Cardiac septum (tissue), 1 donor: ENCODE results near the gene CCDC148. TPM values are rescaled to one million over a fixed set of nuclear protein-coding genes. Genes with fewer than 3 reads are reported as not detected.
A peak's percentile ranks its signal among the peaks of the same experiment; 100 is the strongest.

Experiments used
- DNase-seq: peaks from one replicate; pipeline ENCODE4 v3.0.0-alpha.2; 2020; ENCODE audit warnings: low spot score
- intact Hi-C: fragments of 100-400 bp; cut with DNase I; formaldehyde crosslinking; loops from one replicate; pipeline ENCODE4 v1.14.0; 2022
- long read RNA-seq: library from polyadenylated mRNA; unstranded; transcript quantifications from one replicate; pipeline ENCODE4 v2.0.0, GENCODE V29; 2021
- total RNA-seq: library from RNA; stranded (reverse); fragmentation: NEBNext Ultra II Directional; extraction: Animal tissue kit (Norgen Biotek cat#: 25700); gene quantifications from one replicate; pipeline ENCODE4 v1.2.1, GENCODE V29; 2021
- donor health status: DM: no; HTN: no; CAD: no.

Gene CCDC148
- total RNA-seq: 0.30 TPM
- long read RNA-seq, partial matches to known transcripts: 0 of 1 reads
- long read RNA-seq, other reads (novel, unspliced or antisense): 1 of 1 reads

DNA sequence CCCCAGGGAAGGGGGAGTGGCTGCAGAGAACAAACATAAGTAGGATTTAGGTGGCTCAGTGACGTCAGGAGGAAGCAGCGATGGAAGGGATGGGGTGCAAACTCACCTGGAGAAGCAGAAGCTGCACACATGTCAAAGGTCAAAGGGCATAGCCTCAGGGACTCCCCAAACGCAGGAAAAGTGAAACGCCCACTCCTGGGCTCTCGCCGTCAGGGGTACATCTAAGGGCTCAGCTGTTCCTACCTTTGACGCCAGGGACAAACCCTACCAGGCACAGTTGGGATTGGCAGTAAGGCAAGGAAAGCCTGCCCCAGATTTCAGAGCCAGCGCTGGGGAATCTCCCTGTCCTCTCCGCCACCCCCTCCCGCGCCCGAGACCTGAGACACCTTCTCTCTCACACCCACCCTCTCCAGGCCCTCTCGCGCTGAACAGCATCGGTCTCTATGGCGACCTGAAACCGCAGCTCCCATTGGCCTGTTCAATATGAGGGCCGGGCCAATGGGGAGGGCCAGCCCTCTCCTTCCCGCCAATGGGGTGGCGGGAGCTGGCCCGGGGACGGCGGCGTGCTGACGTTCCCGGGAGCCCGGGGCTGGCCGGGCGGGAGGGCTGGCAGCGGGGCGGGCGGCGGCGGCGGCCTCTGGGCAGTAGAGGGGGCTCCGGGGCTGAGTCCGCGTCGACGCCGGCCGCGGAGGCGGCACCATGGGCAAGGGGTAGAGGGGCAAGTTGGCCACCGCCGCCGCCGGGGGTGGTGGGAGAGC is at the start of gene CCDC148, which contains the start of gene PKP4:
TSS of gene CCDC148 (minus strand) at position 445 of the 758 bp plus-strand sequence. CDS start at position 131, 314 bp downstream.
TSS of gene PKP4 (plus strand) at position 644 of the 758 bp plus-strand sequence. CDS start 76,233 bp downstream, outside the sequence.
- intact Hi-C loops: loop anchor here (2.0 to 10.0 kb wide), 6 partner anchors 81 to 422 kb away; no protein-coding TSS in a partner anchor
- peak; percentile 95 for DNase-seq

DNA sequence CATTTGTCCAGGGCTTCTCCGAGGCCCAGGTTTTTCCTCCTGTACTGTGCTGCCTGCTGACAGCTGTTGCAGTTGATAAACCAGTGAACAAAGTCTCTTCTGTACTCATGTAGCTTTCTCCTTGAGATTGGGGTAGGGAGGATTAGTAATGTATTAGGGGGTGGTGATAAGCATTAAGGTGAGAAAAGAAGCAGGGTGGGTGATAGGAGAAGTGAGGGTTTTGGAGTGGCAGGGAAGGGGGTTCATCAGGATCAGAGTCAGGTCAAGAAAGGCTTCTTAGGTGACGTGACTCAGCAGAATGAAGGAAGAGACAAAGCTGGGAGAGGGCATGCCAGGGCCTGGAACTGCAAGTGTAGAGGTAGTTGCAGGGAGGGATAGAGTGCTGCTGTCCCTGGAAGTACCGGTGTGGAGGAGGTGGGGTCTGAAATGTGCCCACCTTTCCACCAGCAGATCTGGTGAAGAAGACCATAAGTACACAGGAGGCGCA is 48.9 kb upstream of the CCDC148 start:
- intact Hi-C loops: no loop called here
- no peak for DNase-seq

DNA sequence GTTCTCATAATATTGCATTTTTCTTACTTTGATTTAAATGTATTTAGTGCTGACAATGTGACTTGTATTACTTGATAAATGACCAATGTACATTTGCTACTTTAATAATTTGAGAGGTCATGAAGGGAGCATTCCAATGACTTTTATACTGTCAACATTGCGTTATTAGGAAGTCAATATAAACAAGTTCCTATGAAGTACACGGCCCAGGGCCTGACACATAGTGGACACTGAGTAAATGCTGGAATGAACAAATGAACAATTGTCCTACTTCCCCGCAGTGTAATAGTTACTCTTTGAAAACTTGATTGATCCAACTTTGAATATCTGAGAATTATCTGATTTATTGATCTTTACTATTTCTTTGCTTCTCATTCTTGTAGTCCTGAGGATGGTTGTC is 47.5 kb upstream of the CCDC148 start:
- DNase-seq: no peak
- intact Hi-C loops: no loop called here

DNA sequence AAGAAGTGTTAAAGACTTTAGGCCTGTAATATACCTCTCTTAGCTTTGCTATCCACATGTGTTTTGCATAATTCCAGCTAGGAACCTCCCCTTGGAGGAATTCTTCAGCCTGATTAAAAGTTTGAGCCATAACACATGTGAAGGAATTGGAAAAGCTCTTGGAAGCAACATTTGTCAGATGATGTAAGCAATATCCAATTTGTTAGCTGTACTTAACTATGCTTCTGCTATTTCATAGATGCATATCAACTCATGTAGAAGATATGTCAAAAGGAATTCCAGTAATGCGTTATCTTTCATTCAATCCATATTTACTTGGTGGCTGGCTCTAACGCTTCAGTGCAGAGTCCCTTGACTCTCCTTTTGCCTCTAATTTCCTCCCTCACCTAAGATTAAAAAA is 46.4 kb upstream of the CCDC148 start:
- intact Hi-C loops: no loop called here

DNA sequence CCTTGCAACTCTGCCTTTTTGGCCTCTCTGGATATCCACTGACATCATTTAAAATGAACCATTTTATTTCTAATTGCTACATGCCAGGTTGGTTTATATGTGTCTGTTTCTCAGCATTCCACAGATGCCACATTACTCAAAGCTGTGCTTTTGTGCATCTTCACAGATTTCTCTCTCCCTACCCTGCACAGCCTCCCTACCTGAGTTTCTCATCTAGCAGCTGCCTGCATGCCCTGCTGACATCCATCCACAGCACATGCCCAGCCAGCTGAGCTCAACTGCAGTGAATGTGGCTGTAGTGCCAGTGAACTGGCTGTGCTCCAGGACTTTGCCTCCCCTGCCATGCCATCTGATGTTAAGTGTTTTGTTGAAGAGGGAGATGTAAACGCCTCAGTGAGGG is 44.7 kb upstream of the CCDC148 start:
- DNase-seq: peak; percentile 81
- intact Hi-C loops: no loop called here

More for the DNA sequence above, 46.4 kb upstream of the CCDC148 start:
- no peak for DNase-seq

DNA sequence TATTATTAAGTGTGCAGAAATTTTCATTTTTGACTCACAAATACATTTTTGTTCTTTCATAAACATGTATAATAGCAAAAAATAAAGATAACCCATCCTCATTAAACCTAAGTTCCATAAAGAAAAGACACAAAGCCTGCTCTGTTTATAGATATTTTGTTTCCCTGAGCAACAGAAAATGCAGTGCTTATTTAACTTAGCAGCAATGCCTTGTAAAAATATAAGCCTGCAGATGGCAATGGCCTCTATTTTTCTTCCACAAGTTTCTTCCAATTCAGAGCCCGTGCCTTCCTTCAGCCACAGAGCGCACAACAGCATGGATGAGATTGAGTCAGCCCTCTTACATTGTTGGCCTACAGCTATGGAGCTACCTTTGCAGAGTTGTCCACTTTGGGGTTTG is 43.8 kb upstream of the CCDC148 start:
- no peak for DNase-seq
- intact Hi-C loops: no loop called here

DNA sequence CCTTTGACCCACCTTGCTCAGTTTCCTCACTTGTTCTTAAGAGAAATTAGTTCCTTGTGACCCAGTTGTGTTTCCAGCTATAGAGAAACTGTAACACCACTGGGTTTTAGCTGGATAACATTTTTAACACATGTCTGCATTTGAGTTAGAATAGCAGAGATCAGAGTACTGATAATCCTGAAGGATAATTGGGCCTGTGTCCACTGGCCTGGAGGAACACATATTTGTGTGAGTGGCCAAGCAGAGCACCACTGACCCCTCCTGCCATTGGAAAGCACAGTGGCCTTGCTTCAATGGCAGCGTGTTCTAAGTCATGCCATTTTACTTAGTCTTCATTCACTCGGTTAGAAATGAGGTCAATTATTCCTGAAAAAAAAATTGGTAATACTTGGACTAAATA is 42.8 kb upstream of the CCDC148 start:
- intact Hi-C loops: no loop called here
- no peak for DNase-seq

DNA sequence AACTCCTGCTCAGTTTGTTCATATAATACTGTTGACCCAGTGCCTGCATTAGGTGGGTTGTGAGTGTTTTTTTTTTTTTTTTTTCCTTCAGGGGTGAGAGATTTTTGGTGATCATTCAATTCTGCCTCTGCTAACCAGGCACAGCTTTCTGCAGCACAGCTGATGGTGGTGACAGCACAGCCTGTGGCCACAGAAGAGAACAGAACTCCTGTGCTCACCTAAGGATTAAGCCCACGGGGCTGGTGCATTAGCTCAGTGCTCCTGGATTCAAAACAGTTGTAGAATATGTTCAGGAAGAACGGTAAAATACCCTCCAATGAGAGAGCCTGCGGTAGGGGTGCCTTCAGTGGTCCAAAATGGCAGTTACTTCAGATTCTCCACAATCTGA is 42.2 kb upstream of the CCDC148 start:
- intact Hi-C loops: no loop called here

DNA sequence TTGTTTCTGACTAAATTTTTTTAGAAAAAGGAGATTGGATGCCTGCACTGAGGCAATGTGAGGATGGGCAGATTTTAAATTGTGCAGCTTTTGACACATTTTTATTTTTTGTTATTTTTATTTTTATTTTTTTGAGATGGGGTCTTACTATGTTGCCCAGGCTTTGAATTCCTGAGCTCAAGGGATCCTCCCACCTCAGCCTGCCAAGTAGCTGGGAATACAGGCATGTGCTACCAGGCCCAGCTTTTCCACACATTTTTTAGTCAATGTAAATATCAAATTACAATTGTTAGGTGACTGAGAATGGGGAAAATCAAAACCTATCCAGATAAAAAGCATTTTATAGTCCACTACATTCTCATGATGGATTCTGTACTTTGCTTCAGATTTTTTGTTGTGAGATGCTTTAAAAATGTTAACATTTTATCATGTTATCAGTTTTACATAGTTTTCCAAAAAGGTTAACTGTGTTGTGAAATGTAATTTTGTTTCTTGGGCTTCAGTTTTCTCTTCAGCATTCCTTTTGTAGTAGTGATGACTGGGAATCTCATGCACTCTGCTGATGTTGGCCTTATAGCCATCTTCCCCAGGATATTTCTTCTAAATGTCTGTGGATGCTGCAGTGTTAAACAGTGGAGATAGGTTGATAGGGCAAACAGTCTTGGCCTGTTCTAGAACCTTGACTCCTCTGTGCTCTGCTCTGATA is 41.6 kb upstream of the CCDC148 start:
- DNase-seq: no peak
- intact Hi-C loops: no loop called here

More for the DNA sequence above, 42.2 kb upstream of the CCDC148 start:
- no peak for DNase-seq

DNA sequence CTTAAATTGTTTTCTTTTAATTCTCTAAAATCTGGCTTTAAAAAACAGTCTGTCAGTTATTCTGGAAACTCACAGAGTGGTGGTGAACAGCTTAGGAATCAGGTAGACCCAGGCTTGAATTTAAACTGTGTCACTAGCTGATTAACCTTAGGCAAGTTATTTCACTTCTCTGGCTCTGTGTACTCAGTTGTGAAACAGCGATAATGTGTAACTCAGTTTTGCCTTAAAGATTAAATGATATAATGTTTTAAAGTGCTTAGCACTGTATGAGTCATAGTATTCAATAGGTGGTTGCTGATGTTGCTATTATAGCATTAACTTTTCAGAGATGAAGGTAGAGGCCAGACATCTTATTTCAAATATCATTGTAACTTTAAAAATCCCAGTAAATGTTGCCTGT is 40.9 kb upstream of the CCDC148 start:
- intact Hi-C loops: no loop called here
- DNase-seq: no peak

DNA sequence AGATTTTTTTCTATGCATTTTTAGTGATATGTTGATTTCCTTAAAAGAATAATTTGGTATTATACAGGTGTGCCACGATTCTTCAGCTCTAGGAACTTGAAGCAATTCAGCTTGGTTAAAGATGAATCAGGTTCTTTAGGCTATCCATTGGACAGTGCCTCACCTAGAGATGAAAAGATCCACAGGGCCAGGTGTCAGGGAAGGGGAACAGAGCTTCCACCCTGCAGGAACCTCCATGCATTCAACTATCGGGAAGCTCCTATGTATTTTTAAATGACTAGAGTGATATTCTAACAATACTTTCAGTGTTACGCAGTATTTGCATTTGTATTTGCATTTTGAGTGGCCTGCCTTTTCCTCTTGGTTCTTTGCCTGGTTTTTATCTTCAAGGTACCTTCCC is 40.4 kb upstream of the CCDC148 start:
- no peak for DNase-seq
- intact Hi-C loops: no loop called here

DNA sequence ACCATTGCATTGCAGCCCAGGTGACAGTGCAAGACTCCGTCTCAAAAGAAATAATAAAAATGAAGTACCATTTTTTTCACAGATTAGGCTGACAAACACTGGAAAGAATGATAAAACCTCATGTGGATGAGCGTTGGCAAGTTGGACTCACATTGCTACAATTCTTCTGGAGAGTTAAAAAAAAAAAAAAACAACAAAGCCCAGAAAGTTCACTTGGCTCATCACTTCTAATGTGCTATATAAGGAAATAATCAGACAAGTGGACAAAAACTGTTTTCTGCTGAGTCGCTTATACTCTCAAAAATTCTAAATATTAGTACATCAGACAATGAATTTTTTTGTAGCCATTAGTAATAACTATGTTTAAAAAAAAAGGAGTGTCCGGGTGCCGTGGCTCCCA is 38.6 kb upstream of the CCDC148 start:
- no peak for DNase-seq
- intact Hi-C loops: no loop called here

DNA sequence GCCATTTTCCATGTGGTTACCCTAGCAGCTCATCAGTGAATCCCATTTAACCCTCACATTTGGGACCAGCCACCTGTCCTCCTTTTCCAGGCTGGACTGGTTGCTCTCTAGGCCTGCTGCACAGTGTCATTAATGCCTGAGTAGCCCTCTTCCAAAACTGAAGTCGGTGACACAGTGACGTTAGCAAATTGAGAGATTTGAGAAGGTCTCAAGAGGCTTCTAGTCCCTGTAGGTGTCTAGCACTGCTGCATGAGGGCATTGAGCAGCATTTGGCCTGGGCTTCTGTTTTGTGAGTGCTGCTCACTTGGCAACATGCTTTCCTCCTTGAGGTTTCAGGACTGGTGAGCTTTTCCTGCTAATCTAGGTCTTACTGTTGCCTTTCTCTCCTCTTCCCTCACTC is 36.9 kb upstream of the CCDC148 start:
- intact Hi-C loops: no loop called here
- no peak for DNase-seq

DNA sequence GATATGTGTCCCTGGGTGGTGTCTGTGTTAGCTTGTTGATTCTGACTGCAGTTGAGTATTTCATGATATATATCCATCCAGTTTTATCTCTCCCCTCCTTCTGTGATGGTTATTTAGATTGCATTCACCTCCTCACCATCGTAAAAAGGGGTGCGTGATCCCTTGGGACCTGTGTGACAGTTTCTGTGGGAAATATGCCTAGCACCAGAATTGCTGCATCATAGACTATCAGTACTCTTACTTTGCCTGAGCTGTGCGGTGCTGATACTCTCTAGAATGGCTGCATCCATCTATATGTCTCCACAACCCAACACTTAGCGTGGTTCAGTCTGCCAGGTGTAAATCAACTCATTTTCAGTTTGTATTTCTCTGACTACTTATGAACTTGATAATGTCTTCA is 34.5 kb upstream of the CCDC148 start:
- DNase-seq: no peak
- intact Hi-C loops: no loop called here

DNA sequence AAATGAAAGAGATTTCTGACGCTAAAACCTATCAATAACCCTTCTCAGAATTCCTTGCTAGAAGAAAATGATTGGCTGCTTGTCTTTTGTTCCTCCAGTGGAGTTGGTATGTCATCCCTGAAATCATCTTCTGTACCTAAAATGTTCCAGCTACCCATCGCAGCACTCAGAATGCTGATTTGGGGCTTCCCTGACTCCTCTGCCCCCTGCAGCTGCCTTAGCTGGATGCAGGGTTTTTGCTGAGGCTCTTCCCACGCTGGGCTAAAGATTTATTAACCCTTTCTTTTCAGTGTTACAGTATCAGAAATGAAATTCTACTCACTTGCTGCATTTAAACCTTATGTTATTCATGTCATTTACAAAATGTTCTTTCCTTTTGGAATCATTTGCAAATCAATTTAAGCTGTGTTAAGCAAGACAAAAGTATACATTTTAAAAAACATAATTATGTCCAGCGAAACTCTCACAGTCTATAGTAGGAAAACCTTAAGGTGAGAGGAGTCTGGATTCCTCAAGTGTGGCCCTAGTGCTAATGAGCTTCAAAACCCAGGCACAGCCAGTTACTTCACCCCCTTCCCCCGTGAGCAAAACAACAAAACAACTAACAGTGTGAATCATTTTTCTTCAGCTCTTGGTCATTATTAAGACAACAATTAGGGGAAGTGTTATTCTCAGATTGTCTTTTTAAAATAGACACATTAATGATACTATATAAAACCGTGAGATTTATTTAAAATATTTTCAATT is 33.0 kb upstream of the CCDC148 start:
- DNase-seq: no peak

DNA sequence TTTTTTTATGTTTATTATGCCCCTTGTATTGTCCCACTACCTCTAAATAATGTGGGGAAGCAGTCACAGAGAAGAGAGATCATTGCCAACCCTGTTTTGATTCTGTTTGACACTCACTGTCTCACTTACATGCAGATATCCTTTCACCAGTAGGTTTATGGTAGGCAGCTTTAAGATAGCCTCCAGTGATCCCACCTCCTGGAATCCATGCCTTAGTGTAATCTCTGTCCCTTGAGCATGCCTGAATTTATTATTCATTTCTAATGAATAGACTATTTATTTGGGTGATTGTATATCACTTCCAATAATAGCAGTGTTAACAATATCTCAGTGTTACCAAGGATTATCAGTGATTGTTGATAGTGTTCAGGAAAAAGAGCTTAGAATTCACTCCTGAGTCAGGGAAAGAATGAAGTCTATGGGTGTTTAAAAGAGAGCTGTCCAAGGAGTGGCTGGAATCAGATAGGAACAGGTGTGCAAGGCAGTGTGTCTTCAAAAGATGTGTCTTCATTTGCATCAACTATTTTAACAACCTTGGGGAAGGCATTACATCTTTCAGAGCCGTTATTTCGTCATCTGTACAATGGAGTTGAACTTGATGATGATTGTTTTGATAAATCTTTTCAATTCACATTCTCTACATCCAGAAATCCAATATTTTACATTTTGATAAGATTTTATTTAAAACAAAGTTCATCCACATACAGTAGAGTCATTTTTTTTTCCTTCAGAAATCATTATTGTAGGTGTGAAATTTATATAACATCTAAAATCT is 32.1 kb upstream of the CCDC148 start:
- DNase-seq: no peak
- intact Hi-C loops: no loop called here

More for the DNA sequence above, 33.0 kb upstream of the CCDC148 start:
- intact Hi-C loops: no loop called here

DNA sequence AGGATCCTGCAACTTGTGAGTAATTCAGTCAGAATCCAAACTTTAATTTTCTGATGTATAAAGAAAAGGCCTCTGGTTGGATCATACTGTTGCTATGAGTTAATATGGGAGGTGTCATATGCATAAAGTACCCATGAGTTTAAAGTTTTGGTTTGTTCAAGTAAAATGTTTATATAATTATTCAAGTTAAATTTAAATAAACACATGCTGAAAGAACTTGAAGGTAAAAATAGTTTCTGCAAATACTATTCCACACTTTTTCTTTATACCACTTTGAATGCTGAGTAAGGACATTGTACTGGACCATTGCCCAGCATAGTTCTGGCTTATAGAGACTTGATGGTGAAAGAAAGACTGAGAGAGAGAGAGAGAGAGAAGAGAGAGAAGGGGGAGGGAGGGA is 30.9 kb upstream of the CCDC148 start:
- no peak for DNase-seq
- intact Hi-C loops: no loop called here

DNA sequence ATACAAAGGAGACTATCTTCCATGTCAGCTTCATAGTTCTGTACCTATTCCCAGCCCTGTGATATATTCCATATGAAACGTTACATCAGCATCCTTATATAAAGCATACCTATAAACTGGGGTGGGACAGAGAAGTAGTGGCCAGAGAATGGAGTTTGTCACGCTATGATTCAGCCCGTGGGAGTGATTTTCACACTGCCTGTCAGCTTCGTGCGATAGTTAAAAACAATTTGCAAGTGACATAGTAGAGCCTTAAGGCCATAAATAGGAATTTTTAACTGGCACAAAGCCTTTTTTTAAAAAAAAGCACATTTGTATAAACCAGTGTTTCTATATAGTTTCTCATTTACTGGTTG is 30.4 kb upstream of the CCDC148 start:
- intact Hi-C loops: no loop called here
- DNase-seq: no peak
